Measurements from ENCODE around the gene PICALM.

- TF ChIP-seq TAF1 (IDR thresholded peaks at IDR 0.05; ENCODE audit: low read depth): no peak
- TF ChIP-seq MAX (IDR thresholded peaks at IDR 0.05): no peak
- no peak for TF ChIP-seq CEBPB (IDR thresholded peaks at IDR 0.05)
- no peak for TF ChIP-seq REST (IDR thresholded peaks at IDR 0.05; ENCODE audit: low read depth)
- TF ChIP-seq EP300 (IDR thresholded peaks at IDR 0.05; ENCODE audit: borderline replicate concordance): no peak
- no peak for TF ChIP-seq FOXM1 (IDR thresholded peaks at IDR 0.05; ENCODE audit: borderline replicate concordance, low read depth)
- no peak for TF ChIP-seq YY1 (IDR thresholded peaks at IDR 0.05; ENCODE audit: low read depth)
- TF ChIP-seq EGR1 (IDR thresholded peaks at IDR 0.05): no peak
- TF ChIP-seq NFIC (IDR thresholded peaks at IDR 0.05): no peak
- no peak for TF ChIP-seq RAD21 (IDR thresholded peaks at IDR 0.05; ENCODE audit: low read depth)
- no peak for TF ChIP-seq CREB1 (IDR thresholded peaks at IDR 0.05; ENCODE audit: low read depth)
Observed at GRCh38 chr11:86052693-86053641, 15.9 kb downstream of the PICALM start.
